Vagina (tissue), 2 donors: ENCODE measurements around the gene CKAP2L.

Experiments used
- POLR2A ChIP-seq, 2 donors: fragments of 450-650 bp; IDR thresholded peaks; one replicate each; pipeline ENCODE4 v1.6.1; 2017; ENCODE audit warnings: antibody characterized with exemption in 2 of 2, mild to moderate bottlenecking in 2 of 2, moderate library complexity in 2 of 2
- TF ChIP-seq, protein P1 (sequence below), 3 experiments: fragments of 450-650 bp in 2 of 3; fragments of 200-600 bp in 1 of 3; sonication (generic) in 1 of 3; IDR thresholded peaks; one replicate each; pipeline ENCODE4 v1.5.1; 2017 to 2019; ENCODE audit warnings: antibody characterized with exemption in 3 of 3, mild to moderate bottlenecking in 2 of 3, moderate library complexity in 2 of 3

DNA sequence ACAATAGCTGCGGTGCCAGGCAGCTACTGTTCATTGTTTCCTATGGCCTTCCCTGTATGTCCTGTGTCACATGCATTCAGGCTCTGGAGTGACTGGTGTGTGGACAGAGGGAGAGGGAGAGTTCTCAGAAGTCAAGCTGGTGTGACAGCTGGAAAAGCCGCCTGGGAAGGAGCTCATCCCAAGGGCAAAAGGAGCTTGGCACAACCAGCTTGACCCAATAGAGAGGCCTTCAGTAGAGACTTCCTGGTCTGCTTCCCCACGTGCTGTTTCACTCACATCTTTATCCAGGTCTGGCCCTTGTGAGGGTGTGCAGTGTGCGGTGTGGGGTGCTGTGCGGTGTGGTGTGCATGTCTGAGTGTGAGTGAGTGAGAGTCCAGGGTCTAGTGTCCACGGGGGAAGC, 54.7 kb downstream of the CKAP2L start:
- TF ChIP-seq, protein P1, sequence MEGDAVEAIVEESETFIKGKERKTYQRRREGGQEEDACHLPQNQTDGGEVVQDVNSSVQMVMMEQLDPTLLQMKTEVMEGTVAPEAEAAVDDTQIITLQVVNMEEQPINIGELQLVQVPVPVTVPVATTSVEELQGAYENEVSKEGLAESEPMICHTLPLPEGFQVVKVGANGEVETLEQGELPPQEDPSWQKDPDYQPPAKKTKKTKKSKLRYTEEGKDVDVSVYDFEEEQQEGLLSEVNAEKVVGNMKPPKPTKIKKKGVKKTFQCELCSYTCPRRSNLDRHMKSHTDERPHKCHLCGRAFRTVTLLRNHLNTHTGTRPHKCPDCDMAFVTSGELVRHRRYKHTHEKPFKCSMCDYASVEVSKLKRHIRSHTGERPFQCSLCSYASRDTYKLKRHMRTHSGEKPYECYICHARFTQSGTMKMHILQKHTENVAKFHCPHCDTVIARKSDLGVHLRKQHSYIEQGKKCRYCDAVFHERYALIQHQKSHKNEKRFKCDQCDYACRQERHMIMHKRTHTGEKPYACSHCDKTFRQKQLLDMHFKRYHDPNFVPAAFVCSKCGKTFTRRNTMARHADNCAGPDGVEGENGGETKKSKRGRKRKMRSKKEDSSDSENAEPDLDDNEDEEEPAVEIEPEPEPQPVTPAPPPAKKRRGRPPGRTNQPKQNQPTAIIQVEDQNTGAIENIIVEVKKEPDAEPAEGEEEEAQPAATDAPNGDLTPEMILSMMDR (IDR thresholded peaks at IDR 0.05): no peak
- no peak for TF ChIP-seq POLR2A (IDR thresholded peaks at IDR 0.05)
